Lower leg skin (tissue), 3 donors: ENCODE results near the gene PDRG1.

Experiments
- POLR2A ChIP-seq, 2 donors: fragments of 450-650 bp; IDR thresholded peaks; one replicate each; pipeline ENCODE4 v1.6.1; 2016 to 2017; ENCODE audit warnings: antibody characterized with exemption in 2 of 2, mild to moderate bottlenecking in 1 of 2, moderate library complexity in 1 of 2
- TF ChIP-seq, protein P1 (sequence below), 3 donors: fragments of 450-650 bp; IDR thresholded peaks; one replicate each; pipeline ENCODE4 v1.5.1; 2016; ENCODE audit warnings: antibody characterized with exemption in 3 of 3, mild to moderate bottlenecking in 3 of 3, moderate library complexity in 2 of 3

DNA sequence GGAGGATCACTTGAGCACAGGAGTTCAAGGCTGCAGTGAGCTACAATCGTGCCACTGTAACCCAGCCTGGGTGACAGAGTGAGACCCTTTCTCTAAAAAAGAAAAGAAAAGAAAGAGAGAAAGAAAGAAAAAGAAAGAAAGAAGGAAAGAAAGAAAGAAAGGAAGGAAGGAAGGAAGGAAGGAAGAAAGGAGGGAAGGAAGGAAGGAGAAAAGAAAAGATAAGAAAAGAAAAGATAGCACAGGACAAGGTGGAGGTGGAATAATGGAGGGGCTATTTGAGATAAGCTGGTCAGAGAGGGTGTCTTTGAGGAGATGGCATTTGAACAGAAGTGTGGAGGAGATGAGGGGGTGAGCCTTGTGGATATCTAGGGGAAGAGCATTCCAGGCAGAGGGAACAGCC lies 2.7 kb upstream of the PDRG1 start:
- no peak for TF ChIP-seq POLR2A (IDR thresholded peaks at IDR 0.05)
- TF ChIP-seq, protein P1, sequence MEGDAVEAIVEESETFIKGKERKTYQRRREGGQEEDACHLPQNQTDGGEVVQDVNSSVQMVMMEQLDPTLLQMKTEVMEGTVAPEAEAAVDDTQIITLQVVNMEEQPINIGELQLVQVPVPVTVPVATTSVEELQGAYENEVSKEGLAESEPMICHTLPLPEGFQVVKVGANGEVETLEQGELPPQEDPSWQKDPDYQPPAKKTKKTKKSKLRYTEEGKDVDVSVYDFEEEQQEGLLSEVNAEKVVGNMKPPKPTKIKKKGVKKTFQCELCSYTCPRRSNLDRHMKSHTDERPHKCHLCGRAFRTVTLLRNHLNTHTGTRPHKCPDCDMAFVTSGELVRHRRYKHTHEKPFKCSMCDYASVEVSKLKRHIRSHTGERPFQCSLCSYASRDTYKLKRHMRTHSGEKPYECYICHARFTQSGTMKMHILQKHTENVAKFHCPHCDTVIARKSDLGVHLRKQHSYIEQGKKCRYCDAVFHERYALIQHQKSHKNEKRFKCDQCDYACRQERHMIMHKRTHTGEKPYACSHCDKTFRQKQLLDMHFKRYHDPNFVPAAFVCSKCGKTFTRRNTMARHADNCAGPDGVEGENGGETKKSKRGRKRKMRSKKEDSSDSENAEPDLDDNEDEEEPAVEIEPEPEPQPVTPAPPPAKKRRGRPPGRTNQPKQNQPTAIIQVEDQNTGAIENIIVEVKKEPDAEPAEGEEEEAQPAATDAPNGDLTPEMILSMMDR (IDR thresholded peaks at IDR 0.05) = no peak
